Left ventricle myocardium superior (tissue), 1 donor: ENCODE data around the gene ALDH4A1. TPM values are rescaled to one million over a fixed set of nuclear protein-coding genes. Genes with fewer than 3 reads are reported as not detected.

Experiments used
- ATAC-seq: fragments of 200-7000 bp; cut with Tn5 transposase; one replicate; pipeline ENCODE4 v1.9.1; 2020; ENCODE audit warnings: mild to moderate bottlenecking, moderate library complexity
- DNase-seq: peaks from one replicate; pipeline ENCODE4 v3.0.0-alpha.2; 2020
- intact Hi-C: fragments of 100-400 bp; cut with micrococcal nuclease; formaldehyde crosslinking; loops from one replicate; pipeline ENCODE4 v1.11.0; 2022
- total RNA-seq: library from RNA; stranded (reverse); fragmentation: NEBNext Ultra II Directional; extraction: Animal tissue kit (Norgen Biotek cat#: 25700); gene quantifications from one replicate; pipeline ENCODE4 v1.2.1, GENCODE V29; 2021
- donor health status: DM: no; HTN: yes; CAD: no; lungs with severe emphysema.

ALDH4A1 gene
- total RNA-seq, 1 donor from 2014 or later: 27.3 TPM

DNA sequence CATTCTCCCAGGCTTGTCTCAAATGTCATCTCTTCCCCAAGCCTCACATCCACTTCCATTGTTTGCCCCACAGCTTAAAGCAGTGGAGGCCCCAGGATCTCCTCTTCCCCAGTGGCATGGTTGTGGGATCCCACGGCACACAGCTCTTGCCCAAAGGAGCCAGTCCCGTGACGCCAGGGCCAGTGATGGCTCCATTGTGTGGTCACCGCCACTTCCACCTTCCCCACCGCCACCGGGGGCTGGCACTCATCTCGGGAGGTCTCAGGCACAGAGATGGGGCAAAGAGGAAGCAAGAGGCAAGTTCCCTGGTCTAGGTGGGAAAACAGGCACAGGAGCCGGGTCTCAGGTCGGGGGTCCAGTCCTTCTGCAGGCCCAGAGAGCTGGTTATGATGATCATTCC lies 22.9 kb upstream of the ALDH4A1 start:
- intact Hi-C loops: no loop called here
- ATAC-seq: no peak
- no peak for DNase-seq

DNA sequence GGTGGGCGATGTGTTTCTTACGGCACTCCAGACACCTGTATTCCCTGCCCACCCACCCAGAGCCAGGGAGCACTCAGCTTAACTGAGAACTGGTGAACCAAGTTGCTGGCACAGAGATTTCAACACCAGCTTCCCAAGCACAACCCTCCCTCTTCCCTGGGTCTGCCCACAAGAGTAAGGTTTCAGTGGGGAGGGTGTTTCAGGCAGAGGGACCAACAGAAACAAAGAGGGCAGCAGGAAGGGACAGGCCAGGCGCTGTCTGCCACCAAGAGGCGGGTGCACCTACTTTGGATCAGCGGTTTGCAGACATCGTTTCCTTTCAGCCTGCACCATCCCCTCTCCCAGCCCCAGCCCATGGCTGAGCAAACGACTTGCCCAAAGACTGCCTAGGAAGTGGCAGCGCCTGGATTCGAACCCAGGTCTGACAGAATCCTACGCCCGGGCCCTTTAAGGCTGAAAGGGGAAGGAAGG lies 21.9 kb upstream of the ALDH4A1 start:
- intact Hi-C loops: no loop called here
- ATAC-seq (no peak), DNase-seq (no peak)

DNA sequence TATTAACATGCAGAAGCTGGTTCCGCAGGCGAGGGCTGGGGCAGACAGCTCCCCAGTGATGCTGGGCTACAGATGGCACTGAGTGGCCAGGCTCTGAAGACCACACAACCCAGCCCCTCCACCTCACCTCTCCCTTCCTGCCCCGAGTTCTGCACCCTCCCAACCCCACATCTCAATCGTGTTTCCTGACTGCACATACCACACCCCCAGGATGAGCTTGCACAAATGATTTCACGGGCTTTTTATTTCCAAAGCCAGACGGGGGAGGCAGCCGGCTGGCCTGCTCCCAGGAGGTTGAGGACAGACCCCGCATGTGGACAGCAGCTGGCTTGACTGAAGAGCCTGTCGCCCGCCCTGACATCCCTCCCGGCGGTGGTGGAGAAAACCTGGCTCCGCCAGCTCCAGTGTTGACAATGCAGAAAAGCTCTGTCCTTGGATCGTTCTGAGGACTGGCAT lies 21.4 kb upstream of the ALDH4A1 start:
- DNase-seq (peak; percentile 59), ATAC-seq (peak; percentile 1)
- intact Hi-C loops: no loop called here

DNA sequence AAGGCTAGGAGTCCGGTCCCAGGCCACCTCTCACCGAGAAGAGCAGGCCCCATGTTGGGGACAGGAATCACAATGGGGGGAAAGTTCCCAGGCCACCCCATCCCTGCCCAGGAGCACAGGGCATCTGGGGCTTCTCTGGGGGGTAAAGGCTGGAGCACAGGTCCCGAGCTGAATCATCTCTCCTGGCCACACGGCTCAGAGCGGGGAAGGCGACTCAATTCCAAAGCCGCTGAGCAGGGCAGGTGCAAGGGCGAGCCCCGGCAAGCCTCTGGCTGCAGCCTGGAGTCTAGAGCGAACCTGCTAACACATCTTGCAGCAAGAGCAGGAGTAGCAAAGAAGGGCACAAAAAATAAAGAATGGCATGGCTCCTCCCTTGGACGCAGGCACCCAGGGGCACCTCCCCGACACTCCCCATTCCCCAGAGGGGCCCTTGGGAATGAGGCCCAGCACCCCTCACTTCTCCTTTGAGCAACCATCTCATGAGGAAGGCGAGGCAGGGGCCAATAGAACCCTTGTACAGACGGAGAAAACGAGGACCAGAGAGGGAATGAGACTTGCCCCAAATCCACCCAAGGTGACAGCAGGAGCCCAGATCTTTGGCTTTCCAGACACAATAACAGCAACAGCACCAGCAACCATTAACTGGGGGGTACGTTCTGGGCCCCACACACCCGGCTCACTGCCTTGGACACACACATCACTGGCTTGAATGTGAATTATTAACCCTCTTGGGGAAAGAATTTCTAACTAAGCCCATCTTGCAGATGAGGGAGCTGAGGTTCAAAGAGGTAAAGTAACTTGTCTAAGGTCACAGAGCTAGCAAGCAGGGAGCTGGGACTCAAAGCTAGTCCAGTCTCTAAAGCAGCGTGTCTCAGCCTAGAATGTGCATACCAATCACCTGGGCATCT lies 20.7 kb upstream of the ALDH4A1 start:
- DNase-seq: no peak
- intact Hi-C loops: no loop called here
- peak; percentile 3 for ATAC-seq

DNA sequence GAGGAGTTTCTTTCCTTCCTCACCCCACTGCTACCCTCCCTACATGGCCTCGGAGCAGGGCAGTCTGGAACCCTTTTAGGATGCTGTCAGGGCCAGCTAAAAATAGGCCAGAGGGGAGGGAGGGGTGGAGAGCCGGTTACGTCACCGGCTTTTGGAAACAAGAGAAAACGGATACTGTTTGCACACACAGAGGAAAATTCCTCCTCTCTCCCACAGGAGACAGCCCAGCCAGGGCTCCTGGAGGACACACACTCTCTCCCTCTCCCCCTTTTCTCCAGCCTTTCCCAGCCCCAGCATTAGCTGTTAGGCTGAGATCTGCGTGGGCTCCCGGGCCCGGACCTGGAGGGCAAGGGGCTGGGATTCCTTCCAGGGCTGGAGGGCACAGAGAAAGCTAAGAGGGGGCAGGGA lies 20.0 kb upstream of the ALDH4A1 start:
- intact Hi-C loops: no loop called here
- ATAC-seq: peak; percentile 92
- peak; percentile 83 for DNase-seq

DNA sequence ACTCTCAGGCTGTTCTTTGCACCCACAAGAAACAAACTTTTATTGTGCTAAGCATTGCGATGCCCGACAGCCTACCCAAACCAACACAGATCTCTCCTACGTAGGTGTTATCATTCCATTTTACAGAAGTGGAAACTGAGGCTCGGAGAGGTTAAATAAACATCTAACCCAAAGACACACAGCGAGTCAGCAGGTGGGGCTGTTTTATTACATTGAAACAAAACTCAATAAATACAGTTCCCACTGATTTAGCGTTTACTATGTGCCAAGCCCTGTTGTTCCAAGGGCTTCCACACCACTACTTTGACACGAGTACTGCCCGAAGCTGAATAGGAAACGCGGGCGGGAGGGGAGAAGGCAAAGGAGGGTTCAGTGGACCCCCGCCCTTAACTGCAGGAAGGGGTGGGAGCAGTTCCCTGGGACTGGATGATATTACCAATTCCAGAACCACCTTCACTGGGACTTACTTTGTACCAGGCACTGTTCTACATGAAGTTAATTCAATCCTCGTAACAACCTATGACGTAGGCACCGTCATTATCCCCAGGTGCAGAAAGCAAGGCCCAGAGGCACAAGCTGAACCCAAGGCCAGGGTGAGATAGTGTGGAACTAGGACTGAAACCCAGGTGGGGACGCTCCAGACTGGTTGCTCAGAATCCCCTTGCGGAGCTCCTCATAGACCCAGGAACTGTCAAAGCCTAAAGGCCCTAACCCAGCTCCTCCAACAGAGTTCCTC lies 19.3 kb upstream of the ALDH4A1 start:
- DNase-seq (no peak), ATAC-seq (peak; percentile 1)
- intact Hi-C loops: no loop called here

DNA sequence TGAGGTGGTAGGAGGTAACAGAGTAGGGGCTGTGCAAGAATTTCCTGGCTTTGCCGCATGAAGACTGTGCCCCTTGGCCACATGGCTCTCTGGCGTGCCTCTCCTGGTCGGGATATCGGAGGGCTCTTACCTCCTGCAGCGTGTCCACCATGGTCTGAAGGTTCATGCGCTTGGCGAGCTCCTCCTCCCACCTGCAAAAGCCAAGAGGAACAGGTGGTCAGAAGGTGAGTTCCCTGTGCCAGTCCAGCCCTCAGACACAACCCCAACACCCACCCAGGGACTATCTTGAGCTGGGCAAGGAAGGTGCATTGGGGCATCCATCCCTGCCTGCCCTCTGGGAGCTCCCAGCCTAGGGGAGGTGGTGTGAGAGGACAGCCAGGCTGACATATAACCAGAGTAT lies 18.6 kb upstream of the ALDH4A1 start:
- intact Hi-C loops: no loop called here
- DNase-seq (no peak), ATAC-seq (no peak)

DNA sequence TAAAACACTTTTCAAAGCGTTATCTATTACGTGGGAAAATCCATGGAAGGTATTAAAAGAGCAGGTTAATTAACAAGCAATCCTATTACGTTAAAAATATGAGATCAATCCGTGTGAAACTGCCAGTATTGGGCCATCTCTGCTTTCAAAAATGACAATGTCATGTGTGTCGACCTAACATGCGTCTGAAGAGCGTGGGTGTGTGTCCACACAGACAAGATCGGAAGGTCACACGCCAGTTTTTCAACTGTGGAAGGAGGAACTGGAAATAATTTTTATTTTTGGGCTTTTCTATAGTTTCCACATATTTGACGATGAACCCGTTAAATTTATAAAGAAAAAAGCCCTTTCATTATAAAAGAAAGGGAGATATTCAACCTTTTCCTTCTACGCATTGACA lies 17.6 kb upstream of the ALDH4A1 start:
- DNase-seq (no peak), ATAC-seq (no peak)
- intact Hi-C loops: no loop called here

DNA sequence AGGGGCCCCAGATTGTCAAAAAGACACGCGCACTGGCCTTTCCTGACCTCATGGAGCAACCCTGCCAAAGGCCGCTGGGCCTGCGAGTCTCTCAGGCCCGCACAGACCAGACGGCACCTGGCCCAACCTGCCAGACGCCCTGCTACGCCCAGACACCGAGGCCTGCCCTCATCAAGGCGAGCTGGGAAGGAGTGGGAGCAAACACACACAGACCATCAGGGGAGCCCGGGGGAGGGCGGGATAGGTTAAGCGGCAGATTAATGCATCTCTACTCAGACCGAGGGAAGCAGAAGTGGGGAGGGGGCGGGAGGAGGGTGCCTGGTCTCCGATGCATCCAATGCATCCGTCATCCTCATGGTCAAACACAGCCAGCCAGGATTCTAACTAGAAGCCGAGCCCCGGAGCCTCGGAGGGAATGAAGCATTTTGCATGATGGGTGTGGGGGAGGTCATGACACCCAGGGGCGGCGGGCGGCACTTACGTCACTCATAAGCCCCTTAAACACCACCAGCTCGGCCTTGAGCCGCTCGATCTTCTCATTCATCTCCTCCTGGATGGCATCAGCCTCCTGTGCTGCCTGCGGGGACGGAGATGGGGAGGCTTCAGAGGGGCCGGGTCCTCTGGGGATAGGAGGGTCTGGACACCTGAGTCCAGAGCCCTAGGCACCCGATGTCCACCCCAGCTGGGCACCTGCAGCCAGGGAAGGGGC lies 17.0 kb upstream of the ALDH4A1 start:
- ATAC-seq: no peak
- no peak for DNase-seq
- intact Hi-C loops: no loop called here

DNA sequence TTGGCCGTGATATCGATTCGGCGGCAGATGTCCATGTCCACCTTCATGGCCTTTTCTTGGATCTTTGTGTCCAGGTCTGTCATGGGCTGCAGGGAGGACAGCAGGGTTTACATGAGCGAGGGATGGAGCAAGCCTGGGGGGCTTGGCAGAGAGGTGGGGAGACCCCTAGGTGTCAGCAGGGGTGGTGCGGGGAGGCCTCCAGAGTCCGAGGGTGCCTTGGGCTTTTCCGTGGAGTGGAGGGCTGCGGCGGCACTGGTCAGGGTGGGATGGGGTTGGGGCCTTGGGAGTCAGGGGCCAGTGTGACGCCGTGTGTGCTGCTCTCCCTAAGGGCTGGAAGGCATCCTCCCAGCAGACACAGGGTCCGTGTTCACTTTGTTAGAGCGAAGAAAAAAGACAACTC lies 16.1 kb upstream of the ALDH4A1 start:
- no peak for DNase-seq
- intact Hi-C loops: no loop called here
- ATAC-seq: no peak

DNA sequence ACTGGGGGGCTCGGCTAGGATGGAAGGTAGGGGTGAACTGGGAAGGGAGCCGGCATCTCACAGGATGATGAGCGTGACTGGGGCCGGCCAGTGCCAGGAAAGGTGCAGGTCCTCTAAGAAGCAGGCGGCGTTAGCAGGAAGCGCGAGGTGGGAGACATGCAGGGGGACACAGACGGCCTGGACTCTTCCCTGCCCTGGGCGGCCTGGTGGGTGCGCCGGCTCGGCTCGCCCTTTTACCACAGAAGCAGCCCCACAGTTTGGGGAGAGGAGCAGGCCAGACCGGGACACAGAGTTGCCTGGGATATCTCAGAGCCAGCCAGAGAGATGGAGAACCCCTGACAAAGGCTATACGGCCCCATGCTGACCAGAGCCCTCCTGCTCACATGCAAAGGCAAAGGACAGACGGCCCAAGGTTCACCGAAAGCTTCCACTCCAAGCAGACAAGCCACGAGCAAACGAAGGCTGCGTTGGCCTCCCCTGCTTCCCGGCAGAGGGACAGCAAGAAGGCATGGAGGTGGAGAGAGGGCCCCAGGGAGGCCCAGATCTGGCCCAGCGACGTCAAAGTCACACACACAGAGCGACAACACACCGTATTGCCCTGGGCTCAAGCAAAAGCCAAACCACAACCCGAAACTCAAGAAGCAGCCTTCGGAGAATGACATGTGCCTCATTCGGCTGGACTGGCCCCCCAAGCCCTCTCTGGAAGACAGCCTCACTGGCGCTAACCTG lies 14.9 kb upstream of the ALDH4A1 start:
- intact Hi-C loops: no loop called here
- ATAC-seq (no peak), DNase-seq (no peak)

DNA sequence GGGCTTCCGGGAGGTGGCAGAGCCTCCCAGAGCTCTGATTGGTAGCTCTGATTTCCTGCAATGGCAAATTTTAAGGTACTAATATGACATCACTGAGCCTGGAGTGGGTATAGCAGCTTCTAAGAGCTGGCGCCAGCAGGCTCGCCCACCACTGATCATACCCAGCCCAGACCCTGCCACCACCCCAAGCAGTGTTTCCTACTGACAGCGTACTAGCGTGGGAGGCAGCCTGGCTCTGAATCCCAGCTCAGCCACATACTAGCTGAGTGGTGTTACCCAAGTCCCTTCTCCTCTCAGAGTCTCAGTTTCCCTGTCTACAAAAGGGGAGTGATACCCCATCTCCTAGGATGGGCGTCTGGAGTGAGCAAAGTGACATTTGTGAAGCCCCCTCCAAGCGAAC lies 13.0 kb upstream of the ALDH4A1 start:
- DNase-seq: no peak

DNA sequence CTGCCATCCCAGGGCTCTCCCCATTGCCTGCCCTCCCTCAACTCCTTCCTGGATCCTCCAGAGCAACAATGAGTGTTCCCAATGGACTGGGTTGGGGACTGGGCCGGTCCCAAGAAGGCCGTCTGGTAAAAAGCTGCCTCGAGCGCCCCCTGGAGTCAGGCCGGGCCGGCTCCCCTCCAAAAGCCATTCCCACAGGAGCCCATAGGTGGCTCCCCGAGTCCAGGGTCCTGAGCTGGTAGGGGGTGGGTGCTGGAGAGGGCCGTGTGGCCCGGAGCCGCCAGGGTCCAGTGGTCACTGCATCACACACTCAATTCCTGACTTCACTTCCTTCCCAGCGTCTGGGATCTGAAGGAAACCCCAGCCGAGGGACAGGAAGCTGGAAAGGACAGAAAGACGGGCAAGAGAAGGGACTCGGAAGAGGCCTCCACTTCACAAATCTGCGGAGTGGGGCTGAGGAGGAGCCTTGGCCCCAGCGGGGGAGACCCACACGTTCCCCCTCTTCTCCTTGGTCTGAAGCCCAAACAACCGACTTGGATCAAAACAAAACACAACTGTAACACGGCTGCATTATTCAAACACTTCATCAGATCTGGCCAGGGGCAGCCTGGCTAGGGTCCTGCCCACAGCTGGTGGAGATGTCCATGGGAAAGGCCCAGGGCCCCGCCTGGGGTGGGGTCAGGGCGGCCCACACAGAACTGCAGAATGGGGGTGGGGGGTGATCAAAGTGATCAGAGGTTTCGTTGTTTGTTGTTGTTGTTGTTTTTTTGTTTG lies 10.9 kb upstream of the ALDH4A1 start:
- DNase-seq (peak; percentile 91), ATAC-seq (peak; percentile 85)
- intact Hi-C loops: no loop called here

More for the DNA sequence above, 13.0 kb upstream of the ALDH4A1 start:
- no peak for ATAC-seq
- intact Hi-C loops: no loop called here

DNA sequence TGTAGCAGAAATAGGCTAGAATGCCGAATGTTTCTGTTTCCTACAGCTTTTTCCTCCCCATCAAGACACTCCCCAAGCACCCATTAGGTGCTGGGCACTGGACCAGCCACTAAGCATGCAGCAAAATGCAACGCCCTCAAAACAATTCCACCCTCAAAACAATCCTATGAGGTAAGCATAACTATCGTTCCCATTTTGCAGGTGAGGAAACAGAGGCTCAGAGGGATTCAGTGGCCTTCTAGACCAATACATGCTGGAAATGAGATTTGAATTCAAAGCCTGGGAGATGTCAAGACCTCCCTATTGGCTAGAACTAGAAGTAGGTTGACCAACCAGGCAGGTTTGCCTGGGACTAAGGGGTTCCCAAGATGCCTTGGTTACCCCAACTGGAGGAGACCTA lies 10.2 kb upstream of the ALDH4A1 start:
- DNase-seq: no peak
- intact Hi-C loops: no loop called here
- no peak for ATAC-seq

DNA sequence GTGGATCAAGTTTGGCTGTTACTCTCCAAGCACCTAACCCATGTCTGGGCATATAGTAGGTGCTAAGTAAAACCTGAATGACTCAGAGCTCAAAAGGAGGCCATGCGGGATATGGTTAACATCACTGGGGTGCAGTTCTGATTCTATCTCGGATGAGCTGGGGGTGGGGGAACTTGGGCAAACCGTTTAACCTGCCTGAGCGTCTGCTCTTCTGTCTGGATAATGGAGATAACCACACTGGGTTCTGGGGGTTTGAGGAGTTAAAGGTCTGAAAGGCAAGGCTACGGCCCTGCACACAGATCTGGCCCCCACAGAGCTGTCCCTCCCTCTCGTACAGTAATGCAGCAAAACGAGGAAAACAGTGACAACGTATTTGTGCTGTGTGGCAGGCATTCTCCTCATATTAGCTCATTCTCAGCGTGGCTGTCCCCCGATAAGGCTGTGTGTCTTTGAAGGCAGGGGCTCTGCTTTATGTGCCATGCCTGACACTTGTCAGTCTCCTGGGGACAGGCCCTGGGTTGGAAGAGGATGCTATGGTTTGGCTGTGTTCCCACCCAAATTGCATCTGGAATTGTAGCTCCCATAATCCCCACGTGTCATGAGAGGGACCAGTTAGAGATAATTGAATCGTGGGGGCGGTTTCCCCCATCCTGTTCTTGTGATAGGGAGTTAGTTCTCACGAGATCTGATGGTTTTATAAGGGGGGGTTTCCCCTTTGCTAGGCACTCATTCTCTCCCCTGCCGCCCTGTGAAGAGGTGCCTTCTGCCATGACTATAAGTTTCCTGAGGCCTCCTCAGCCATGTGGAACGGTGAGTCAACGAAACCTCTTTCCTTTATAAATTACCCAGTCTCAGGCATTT lies 6.8 kb upstream of the ALDH4A1 start:
- DNase-seq: no peak
- ATAC-seq: no peak
- intact Hi-C loops: loop anchor here (10.0 kb wide), 1 partner anchor 186 kb away; no protein-coding TSS in a partner anchor

DNA sequence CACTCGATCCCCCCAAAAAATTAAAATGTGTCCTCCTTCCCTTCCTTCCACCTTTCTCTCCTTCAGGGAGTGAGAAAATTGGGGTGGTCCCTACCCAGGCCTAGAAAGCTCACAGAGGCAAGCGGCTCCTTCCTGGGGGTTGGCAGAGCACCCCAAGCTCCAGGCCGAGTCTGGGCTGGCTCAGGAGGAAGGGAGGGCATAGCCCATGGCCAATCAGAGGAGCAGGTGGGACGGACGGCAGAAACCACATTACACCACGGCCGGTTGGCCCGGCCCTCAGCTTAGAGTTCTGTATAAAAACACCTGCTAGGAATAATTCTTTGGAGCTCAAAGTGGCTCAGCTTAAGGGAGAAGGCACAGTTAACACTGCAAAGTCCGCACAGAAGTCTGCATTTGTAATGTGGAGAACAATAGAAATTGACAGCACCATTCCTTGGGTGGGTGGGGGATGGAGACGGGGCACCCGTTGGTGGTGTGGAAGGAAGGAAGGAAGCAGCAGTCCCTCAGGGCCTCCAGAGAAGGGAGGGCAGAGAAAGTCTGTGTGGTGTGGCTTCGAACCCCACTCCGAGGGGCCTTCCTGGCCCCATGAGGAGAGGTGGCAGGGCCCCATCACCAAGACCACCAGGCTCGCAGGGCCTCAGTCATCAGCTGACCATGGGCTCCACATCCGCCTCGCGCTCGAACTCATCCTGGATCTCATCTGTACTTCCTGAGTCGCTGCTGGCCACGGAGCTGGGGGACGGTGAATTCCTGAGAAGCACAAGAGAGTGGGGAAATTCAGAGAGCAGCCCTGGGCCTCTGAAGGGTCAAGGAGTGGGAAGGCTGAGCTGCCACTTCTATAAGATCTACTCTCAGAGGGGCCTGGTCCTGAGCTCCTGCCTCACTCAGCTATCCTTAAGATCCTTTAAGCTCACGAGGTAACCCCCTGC lies 5.8 kb upstream of the ALDH4A1 start:
- intact Hi-C loops: loop anchor here (10.0 kb wide), 1 partner anchor 187 kb away; no protein-coding TSS in a partner anchor
- DNase-seq (no peak), ATAC-seq (peak; percentile 52)
